ENCODE results near the gene LHB. TPM values are rescaled to one million over a fixed set of nuclear protein-coding genes. Genes with fewer than 3 reads are reported as not detected.
"Not testable (repeated sequence)": the region's sequence is repeated elsewhere in the genome, so short reads cannot be mapped to it uniquely, and the experiment has no call there.

LHB gene
- total and polyA plus RNA-seq, 7 donors = 0.32 TPM; not detected in 6

DNA sequence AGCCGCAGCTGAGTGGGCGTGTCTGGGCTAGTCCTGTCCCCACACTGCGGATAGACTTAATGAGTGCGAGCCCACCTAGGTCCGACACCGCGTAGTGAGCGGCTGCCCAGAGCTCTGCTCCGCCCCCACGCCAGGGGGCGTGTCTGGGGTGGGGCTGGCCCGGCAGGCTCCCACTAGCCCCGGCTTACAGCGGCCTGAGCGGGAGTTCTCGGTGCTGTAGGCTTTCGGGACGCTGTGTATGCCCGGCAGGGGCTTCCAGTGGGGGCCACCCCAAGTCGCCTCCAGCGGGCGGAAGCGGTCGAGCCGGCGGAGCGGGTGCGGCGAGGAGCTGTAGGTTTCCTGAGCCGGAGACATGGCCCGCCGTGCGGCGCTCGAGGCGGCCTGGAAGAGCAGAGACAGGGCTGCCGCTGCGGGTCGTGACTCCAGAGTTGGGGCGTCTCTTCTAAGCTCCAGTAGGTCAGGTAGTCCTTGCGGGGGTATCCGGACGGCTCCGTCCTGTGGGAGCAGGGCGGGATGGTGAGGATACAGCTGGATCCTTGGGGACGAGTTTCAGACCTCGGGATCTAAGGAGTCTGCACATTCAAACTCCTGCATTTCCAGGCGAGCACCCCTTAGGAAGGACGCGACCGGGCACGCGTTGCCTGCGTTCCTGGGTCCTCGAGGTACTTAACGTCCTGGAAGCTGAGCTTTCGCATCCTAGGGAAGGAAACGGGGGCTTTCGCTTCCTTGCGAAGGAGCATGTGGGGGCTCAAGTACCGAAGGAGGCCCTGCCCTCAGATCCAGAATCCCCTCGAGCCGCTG lies 39.4 kb upstream of the LHB start:
- DNase-seq = peak; percentile 66 to 77
- H3K4me3 ChIP-seq = peak overlapping the region; percentile 82
- H3K4me1 ChIP-seq = peaks cover 5% of the 10 kb centered on the region
- H3K27me3 ChIP-seq (ENCODE audit: insufficient read depth in 3 of 3, low read length in 2 of 3) = no peaks in the 10 kb centered on the region
- intact Hi-C loops (cut with DNase I) = loop anchor here in 1 of 2 donors (5.0 kb wide), 1 partner anchor 44 kb away; no protein-coding TSS in a partner anchor
- peak; percentile 79 to 81 (median 80) for ATAC-seq
- TF ChIP-seq, protein P1, sequence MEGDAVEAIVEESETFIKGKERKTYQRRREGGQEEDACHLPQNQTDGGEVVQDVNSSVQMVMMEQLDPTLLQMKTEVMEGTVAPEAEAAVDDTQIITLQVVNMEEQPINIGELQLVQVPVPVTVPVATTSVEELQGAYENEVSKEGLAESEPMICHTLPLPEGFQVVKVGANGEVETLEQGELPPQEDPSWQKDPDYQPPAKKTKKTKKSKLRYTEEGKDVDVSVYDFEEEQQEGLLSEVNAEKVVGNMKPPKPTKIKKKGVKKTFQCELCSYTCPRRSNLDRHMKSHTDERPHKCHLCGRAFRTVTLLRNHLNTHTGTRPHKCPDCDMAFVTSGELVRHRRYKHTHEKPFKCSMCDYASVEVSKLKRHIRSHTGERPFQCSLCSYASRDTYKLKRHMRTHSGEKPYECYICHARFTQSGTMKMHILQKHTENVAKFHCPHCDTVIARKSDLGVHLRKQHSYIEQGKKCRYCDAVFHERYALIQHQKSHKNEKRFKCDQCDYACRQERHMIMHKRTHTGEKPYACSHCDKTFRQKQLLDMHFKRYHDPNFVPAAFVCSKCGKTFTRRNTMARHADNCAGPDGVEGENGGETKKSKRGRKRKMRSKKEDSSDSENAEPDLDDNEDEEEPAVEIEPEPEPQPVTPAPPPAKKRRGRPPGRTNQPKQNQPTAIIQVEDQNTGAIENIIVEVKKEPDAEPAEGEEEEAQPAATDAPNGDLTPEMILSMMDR (IDR thresholded peaks at IDR 0.05) = peak; percentile 46
- H3K27ac ChIP-seq = peak overlapping the region; percentile 67
- 0 to 1% (median 1%) methylated on average over 56 to 63 of the region's 63 CpGs for WGBS, 3 donors
- no peaks in the 10 kb centered on the region for H3K36me3 ChIP-seq (ENCODE audit: insufficient read depth in 1 of 2, low read depth in 1 of 2)
- H3K9me3 ChIP-seq = no peaks in the 10 kb centered on the region

DNA sequence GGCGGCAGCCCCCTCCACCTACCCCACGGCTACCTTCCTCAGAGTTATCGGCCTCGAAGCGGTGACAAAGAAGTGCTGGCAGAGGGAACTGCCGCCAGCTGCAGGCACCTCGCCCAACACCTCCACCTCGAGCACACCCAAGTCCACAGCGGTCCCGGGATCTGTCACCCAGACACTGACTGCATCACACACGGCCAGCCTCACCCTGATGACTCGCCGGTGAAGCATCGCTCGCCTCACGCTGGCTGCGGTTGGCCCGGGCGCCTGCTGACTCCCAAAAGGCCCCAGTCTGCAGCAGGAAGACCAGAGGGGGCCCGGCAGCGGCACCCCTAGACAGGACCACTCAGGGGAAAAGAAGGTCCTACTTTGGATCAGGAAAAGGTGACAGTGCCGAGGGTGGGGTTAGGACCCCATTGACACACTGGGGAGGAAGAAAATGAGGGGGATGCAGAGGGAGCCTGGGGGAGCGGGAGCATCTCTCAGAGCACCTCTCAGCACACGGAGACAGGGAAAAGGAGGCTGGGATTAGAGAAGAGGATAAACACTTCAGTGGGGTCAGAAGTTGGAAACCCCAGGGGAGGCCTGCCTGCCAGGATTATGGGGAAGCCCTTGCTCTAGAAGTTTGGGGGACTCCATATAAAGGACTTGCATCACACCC lies 33.6 kb upstream of the LHB start:
- DNase-seq; H3K9me3 ChIP-seq; H3K4me1 ChIP-seq; H3K4me3 ChIP-seq; H3K27ac ChIP-seq; H3K36me3 ChIP-seq (ENCODE audit: insufficient read depth in 1 of 2, low read depth in 1 of 2); intact Hi-C loops (cut with DNase I); H3K27me3 ChIP-seq (ENCODE audit: insufficient read depth in 3 of 3, low read length in 2 of 3); ATAC-seq: not testable (repeated sequence)
- WGBS, 3 donors = 74 to 84% (median 76%) methylated on average over 24 of the region's 24 CpGs

DNA sequence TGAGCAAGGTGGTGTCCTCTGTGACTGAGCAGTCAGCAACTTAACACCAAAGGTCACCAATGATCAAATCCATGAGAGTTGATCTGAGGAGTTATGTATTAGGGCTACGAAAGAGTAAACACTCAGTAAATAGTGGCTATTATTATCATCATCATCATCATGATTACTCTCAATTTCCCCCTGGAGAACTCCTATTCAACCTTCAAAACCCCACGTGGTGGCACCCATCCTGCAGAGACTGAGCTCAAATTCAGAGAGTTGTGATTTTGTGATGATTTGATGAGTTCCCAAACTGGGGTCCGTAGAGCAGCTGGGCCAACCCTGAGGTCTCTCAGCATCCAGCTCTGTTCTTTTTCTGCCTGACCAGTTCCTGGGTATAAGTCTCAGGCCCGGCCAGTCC lies 32.9 kb upstream of the LHB start:
- DNase-seq; intact Hi-C loops (cut with DNase I); H3K27me3 ChIP-seq (ENCODE audit: insufficient read depth in 3 of 3, low read length in 2 of 3); H3K27ac ChIP-seq; H3K4me1 ChIP-seq; H3K36me3 ChIP-seq (ENCODE audit: insufficient read depth in 1 of 2, low read depth in 1 of 2); H3K4me3 ChIP-seq; ATAC-seq; H3K9me3 ChIP-seq: not testable (repeated sequence)
- WGBS, 3 donors = 69 to 85% (median 77%) methylated on average over 2 to 3 of the region's 4 CpGs

DNA sequence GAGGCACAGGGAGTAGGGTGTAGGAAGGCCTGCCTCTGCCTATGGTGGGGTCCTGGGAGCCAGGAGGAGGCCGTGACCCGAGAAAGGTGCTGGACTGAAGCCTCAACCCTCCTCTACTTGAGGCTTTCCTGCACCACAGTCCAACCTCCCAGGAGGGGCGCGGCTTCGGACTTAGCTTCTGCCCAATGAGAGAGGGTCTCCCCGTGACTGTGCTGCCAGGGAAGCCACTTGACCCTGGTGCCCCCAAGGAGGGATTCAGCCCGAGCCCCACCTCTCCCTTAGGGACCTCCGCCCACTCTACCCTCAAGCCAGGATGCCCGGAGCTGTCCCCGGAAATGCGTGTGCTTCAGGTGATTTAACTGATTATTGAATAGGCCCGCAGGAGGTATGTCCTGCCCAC lies 32.1 kb upstream of the LHB start, which contains the start of gene CGB8:
CGB8 (minus strand) TSS at position 101 of the 400 bp plus-strand sequence. CDS start 372 bp downstream, outside the sequence.
- H3K4me1 ChIP-seq; H3K27me3 ChIP-seq (ENCODE audit: insufficient read depth in 3 of 3, low read length in 2 of 3); H3K27ac ChIP-seq; H3K4me3 ChIP-seq; H3K36me3 ChIP-seq (ENCODE audit: insufficient read depth in 1 of 2, low read depth in 1 of 2); ATAC-seq; H3K9me3 ChIP-seq; intact Hi-C loops (cut with DNase I); DNase-seq: not testable (repeated sequence)
- WGBS, 3 donors = 56 to 66% (median 58%) methylated on average over 7 to 12 of the region's 12 CpGs

DNA sequence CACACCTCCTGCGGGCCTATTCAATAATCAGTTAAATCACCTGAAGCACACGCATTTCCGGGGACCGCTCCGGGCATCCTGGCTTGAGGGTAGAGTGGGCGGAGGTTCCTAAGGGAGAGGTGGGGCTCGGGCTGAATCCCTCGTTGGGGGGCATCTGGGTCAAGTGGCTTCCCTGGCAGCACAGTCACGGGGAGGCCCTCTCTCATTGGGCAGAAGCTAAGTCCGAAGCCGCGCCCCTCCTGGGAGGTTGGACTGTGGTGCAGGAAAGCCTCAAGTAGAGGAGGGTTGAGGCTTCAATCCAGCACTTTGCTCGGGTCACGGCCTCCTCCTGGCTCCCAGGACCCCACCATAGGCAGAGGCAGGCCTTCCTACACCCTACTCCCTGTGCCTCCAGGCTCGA lies 26.7 kb upstream of the LHB start, which contains the start of gene CGB5:
CGB5 (plus strand) TSS at position 301 of the 400 bp plus-strand sequence. CDS start 362 bp downstream, outside the sequence.
- H3K36me3 ChIP-seq (ENCODE audit: insufficient read depth in 1 of 2, low read depth in 1 of 2); H3K27ac ChIP-seq; H3K4me1 ChIP-seq; H3K9me3 ChIP-seq; intact Hi-C loops (cut with DNase I); H3K27me3 ChIP-seq (ENCODE audit: insufficient read depth in 3 of 3, low read length in 2 of 3); ATAC-seq; DNase-seq; H3K4me3 ChIP-seq: not testable (repeated sequence)
- WGBS, 3 donors = 67 to 71% (median 69%) methylated on average over 13 to 14 of the region's 15 CpGs

DNA sequence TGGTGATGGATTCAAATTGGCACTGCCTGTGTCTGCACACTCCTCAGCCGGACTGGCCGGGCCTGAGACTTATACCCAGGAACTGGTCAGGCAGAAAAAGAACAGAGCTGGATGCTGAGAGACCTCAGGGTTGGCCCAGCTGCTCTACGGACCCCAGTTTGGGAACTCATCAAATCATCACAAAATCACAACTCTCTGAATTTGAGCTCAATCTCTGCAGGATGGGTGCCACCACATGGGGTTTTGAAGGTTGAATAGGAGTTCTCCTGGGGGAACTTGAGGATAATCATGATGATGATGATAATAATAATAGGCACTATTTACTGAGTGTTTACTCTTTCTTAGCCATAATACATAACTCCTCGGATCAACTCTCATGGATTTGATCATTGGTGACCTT lies 25.8 kb upstream of the LHB start:
- H3K4me1 ChIP-seq; intact Hi-C loops (cut with DNase I); DNase-seq; H3K27me3 ChIP-seq (ENCODE audit: insufficient read depth in 3 of 3, low read length in 2 of 3); H3K4me3 ChIP-seq; H3K9me3 ChIP-seq; ATAC-seq; H3K36me3 ChIP-seq (ENCODE audit: insufficient read depth in 1 of 2, low read depth in 1 of 2); H3K27ac ChIP-seq: not testable (repeated sequence)
- WGBS, 3 donors = 79 to 84% (median 82%) methylated on average over 2 of the region's 4 CpGs

DNA sequence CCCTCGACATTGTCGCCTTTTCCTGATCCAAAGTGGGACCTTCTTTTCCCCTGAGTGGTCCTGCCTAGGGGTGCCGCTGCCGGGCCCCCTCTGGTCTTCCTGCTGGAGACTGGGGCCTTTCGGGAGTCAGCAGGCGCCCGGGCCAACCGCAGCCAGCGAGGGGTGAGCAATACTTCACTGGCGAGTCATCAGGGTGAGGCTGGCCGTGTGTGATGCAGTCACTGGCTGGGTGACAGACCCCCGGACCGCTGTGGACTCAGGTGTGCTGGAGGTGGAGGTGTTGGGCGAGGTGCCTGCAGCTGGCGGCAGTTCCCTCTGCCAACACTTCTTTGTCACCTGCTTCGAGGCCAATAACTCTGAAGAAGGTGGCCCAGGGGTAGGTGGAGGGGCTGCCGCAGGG lies 25.3 kb upstream of the LHB start:
- Histone ChIP-seq H3K27ac (no peak overlapping the region), H3K36me3 (ENCODE audit: insufficient read depth in 1 of 2, low read depth in 1 of 2) (no peaks in the 10 kb centered on the region), H3K27me3 (ENCODE audit: insufficient read depth in 3 of 3, low read length in 2 of 3) (no peaks in the 10 kb centered on the region), H3K4me3 (no peak overlapping the region), H3K9me3 (no peaks in the 10 kb centered on the region), H3K4me1 (no peaks in the 10 kb centered on the region)
- TF ChIP-seq, protein P1 (IDR thresholded peaks at IDR 0.05) = no peak
- no peak for DNase-seq
- intact Hi-C loops (cut with DNase I) = no loop called here
- WGBS, 3 donors = 78 to 82% (median 81%) methylated on average over 17 of the region's 17 CpGs
- ATAC-seq = no peak

DNA sequence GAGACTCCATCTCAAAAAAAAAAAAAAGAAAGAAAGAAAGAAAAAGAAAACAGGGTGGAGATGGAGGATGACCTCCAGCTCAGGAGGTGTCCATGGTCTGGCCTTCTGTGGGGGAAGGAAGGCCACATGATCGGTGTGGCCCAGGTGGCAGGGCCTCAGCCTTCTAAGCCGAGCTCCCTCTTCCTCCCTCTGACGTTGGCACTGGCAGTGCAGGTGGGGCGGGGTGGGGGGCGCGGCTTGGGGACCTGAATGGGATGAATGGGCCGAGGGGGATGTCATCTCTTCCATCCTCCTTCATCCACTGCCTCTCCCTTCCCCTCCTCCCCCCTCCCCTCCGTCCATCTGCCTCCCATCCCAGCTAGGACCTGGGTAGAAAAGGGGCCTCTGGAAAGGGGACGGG lies 22.8 kb upstream of the LHB start:
- DNase-seq; H3K4me1 ChIP-seq; H3K36me3 ChIP-seq (ENCODE audit: insufficient read depth in 1 of 2, low read depth in 1 of 2); H3K27ac ChIP-seq; H3K27me3 ChIP-seq (ENCODE audit: insufficient read depth in 3 of 3, low read length in 2 of 3); H3K4me3 ChIP-seq; H3K9me3 ChIP-seq; ATAC-seq; intact Hi-C loops (cut with DNase I): not testable (repeated sequence)
- 58 to 72% (median 62%) methylated on average over 7 to 9 of the region's 9 CpGs for WGBS, 3 donors

DNA sequence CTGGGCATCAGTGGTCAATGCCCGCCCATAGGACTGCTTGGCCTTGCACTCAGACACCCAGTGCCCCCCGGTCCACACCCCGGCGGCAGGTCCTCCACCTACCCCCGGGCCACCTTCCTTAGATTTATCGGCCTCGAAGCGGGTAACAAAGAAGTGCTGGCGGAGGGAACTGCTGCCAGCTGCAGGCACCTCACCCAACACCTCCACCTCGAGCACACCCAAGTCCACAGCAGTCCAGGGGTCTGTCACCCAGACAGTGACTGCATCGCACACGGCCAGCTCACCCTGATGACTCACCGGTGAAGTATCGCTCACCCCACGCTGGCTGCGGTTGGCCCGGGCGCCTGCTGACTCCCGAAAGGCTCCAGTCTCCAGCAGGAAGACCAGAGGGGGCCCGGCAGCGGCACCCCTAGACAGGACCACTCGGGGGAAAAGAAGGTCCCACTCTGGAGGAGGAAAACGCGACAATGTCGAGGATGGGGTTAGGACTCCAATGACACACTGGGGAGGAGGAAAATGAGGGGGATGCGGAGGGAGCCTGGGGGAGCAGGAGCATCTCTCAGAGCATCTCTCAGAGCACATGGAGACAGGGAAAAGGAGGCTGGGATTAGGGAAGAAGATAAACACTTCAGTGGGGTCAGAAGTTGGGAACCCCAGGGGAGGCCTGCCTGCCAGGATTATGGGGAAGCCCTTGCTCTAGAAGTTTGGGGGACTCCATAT lies 21.8 kb upstream of the LHB start:
- WGBS, 3 donors = 78 to 87% (median 86%) methylated on average over 22 to 26 of the region's 26 CpGs
- ATAC-seq; intact Hi-C loops (cut with DNase I); DNase-seq; H3K4me3 ChIP-seq; H3K4me1 ChIP-seq; H3K36me3 ChIP-seq (ENCODE audit: insufficient read depth in 1 of 2, low read depth in 1 of 2); H3K27ac ChIP-seq; H3K9me3 ChIP-seq; H3K27me3 ChIP-seq (ENCODE audit: insufficient read depth in 3 of 3, low read length in 2 of 3): not testable (repeated sequence)

Measured in psoas muscle (tissue), 8 donors.